DOHH2 (cell line): Measurements from ENCODE around the gene OR14A16.

Experiments used
- EZH2phosphoT487 ChIP-seq: fragments of 200-600 bp; sonication (generic); IDR thresholded peaks from 2 replicates; pipeline ENCODE4 v1.6.1; 2017; ENCODE audit warnings: borderline replicate concordance, mild to moderate bottlenecking, antibody characterized with exemption, low read length, moderate library complexity, mixed read lengths
- TF ChIP-seq, protein P1 (sequence below): fragments of 200-600 bp; sonication (generic); IDR thresholded peaks from one replicate; pipeline ENCODE4 v1.5.1; 2014; ENCODE audit warnings: antibody characterized with exemption, mild to moderate bottlenecking, low read depth, low read length; ENCODE audit not compliant: poor library complexity, severe bottlenecking

DNA sequence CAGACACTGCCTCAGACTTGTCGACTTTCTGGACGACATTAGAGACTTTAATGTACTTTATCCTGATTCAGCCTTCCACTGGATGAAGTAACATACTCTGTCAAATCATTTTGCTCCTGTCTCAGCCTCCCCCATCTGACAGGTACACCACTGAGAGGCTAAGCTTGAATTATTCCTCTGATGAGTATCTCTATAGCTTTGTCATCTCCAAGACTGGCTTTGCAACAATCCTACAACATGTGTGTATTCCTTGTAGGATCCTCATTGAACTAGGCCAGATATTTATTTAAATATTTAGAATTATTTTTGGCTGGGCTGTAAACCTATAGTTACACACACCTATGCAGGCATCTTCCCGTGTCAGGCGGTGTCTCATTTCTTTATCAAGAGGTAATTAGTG lies 32.0 kb upstream of the OR14A16 start:
- TF ChIP-seq, protein P1, sequence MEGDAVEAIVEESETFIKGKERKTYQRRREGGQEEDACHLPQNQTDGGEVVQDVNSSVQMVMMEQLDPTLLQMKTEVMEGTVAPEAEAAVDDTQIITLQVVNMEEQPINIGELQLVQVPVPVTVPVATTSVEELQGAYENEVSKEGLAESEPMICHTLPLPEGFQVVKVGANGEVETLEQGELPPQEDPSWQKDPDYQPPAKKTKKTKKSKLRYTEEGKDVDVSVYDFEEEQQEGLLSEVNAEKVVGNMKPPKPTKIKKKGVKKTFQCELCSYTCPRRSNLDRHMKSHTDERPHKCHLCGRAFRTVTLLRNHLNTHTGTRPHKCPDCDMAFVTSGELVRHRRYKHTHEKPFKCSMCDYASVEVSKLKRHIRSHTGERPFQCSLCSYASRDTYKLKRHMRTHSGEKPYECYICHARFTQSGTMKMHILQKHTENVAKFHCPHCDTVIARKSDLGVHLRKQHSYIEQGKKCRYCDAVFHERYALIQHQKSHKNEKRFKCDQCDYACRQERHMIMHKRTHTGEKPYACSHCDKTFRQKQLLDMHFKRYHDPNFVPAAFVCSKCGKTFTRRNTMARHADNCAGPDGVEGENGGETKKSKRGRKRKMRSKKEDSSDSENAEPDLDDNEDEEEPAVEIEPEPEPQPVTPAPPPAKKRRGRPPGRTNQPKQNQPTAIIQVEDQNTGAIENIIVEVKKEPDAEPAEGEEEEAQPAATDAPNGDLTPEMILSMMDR = no peak
- no peak for TF ChIP-seq EZH2phosphoT487
